ENCODE data around the gene MIB2.
"Not testable (repeated sequence)": the region's sequence is repeated elsewhere in the genome, so short reads cannot be mapped to it uniquely, and the experiment has no call there.

The MIB2 gene

GRCh38 chr1:1627829-1628753, 12.8 kb downstream of the MIB2 start:
- DNase-seq = no peak

GRCh38 chr1:1628754-1629429, 13.6 kb downstream of the MIB2 start:
- peak; percentile 72 for DNase-seq

- DNase-seq = peak; percentile 65
These were observed 14.3 kb downstream of the MIB2 start for GRCh38 chr1:1629430-1630190.

GRCh38 chr1:1630191-1630964, 15.1 kb downstream of the MIB2 start:
- peak; percentile 94 for DNase-seq

- DNase-seq = no peak
These were observed 15.9 kb downstream of the MIB2 start for GRCh38 chr1:1630965-1631781.

GRCh38 chr1:1631782-1632420, 16.6 kb downstream of the MIB2 start, which contains the start of gene MMP23B:
TSS of gene MMP23B (plus strand) at chr1:1632173. CDS start at chr1:1632219, 46 bp downstream.
- no peak for DNase-seq

GRCh38 chr1:1633409-1633808, 18.1 kb downstream of the MIB2 start:
- not testable (repeated sequence) for DNase-seq

- DNase-seq = not testable (repeated sequence)
These were observed 19.3 kb downstream of the MIB2 start for GRCh38 chr1:1634613-1635012.

GRCh38 chr1:1636621-1637478, 21.6 kb downstream of the MIB2 start:
- not testable (repeated sequence) for DNase-seq

GRCh38 chr1:1637479-1637875, 22.2 kb downstream of the MIB2 start:
- not testable (repeated sequence) for DNase-seq

- DNase-seq = not testable (repeated sequence)
These were observed 23.2 kb downstream of the MIB2 start for GRCh38 chr1:1638528-1638927.

GRCh38 chr1:1639368-1639767, 24.1 kb downstream of the MIB2 start:
- DNase-seq = not testable (repeated sequence)

- not testable (repeated sequence) for DNase-seq
These were observed 24.8 kb downstream of the MIB2 start for GRCh38 chr1:1640081-1640480.

GRCh38 chr1:1640711-1641461, 25.6 kb downstream of the MIB2 start:
- not testable (repeated sequence) for DNase-seq

- DNase-seq = not testable (repeated sequence)
These were observed 31.0 kb downstream of the MIB2 start for GRCh38 chr1:1646326-1646725.

GRCh38 chr1:1647567-1648241, 32.4 kb downstream of the MIB2 start:
- DNase-seq = peak; percentile 0

GRCh38 chr1:1648265-1648664, 33.0 kb downstream of the MIB2 start:
- peak; percentile 2 for DNase-seq

Data from activated CD4-positive, alpha-beta T cell treated with anti-CD3 and anti-CD28 coated beads for 48 hours (primary cell).